Mesodermal cell (in vitro differentiated cells): ENCODE measurements around the gene TEX35.

Experiments
- H3K27ac ChIP-seq: 2 replicates; pipeline ENCODE4 v1.7.0; 2013; ENCODE audit warnings: mild to moderate bottlenecking, low read depth, low read length, moderate library complexity; ENCODE audit not compliant: severe bottlenecking
- H3K36me3 ChIP-seq: 2 replicates; pipeline ENCODE4 v1.7.1; 2013; ENCODE audit warnings: mild to moderate bottlenecking, low read length, moderate library complexity; ENCODE audit not compliant: control insufficient read depth, insufficient read depth
- H3K4me1 ChIP-seq: one replicate; pipeline ENCODE4 v1.7.1; 2013; ENCODE audit warnings: mild to moderate bottlenecking, low read length; ENCODE audit not compliant: insufficient read depth, control insufficient read depth, poor library complexity, severe bottlenecking
- H3K4me3 ChIP-seq: 2 replicates; pipeline ENCODE4 v1.7.0; 2013; ENCODE audit warnings: low read length, control low read depth, mild to moderate bottlenecking; ENCODE audit not compliant: insufficient read depth, poor library complexity, severe bottlenecking; ENCODE audit errors: extremely low read depth
- H3K9me3 ChIP-seq: 2 replicates; pipeline ENCODE4 v1.7.1; 2013; ENCODE audit warnings: mild to moderate bottlenecking, low read length, moderate library complexity; ENCODE audit not compliant: control insufficient read depth
- WGBS, 2 experiments: methylation state at CpG; one replicate each; pipeline ENCODE4 v1.1.5; 2013; ENCODE audit warnings: missing lambda C conversion rate in 2 of 2; ENCODE audit not compliant: insufficient coverage in 2 of 2; 5-methylcytosine and 5-hydroxymethylcytosine counted together

The TEX35 gene

GRCh38 chr1:178520803-178521202 lies 7.9 kb downstream of the TEX35 start:
- WGBS, 2 experiments = 89 to 91% methylated on average over 10 of the region's 11 CpGs
- no peaks in the 10 kb centered on the region for H3K36me3 ChIP-seq
- no peaks in the 10 kb centered on the region for H3K4me1 ChIP-seq
- no peak overlapping the region for H3K4me3 ChIP-seq
- no peak overlapping the region for H3K27ac ChIP-seq
- H3K9me3 ChIP-seq = no peaks in the 10 kb centered on the region

- 87 to 90% methylated on average over 3 of the region's 4 CpGs for WGBS, 2 experiments
- Histone ChIP-seq H3K4me3 (no peak overlapping the region), H3K36me3 (no peaks in the 10 kb centered on the region)
These were observed 8.3 kb downstream of the TEX35 start for GRCh38 chr1:178521241-178521640.

GRCh38 chr1:178527117-178527516 lies 14.2 kb downstream of the TEX35 start:
- Histone ChIP-seq H3K4me1 (peaks cover 3% of the 10 kb centered on the region), H3K36me3 (no peaks in the 10 kb centered on the region), H3K4me3 (no peak overlapping the region), H3K27ac (no peak overlapping the region), H3K9me3 (no peaks in the 10 kb centered on the region)
- 97% methylated on average over 2 to 3 of the region's 4 CpGs for WGBS, 2 experiments

More at GRCh38 chr1:178521241-178521640, 8.3 kb downstream of the TEX35 start:
- Histone ChIP-seq H3K4me1 (no peaks in the 10 kb centered on the region), H3K9me3 (no peaks in the 10 kb centered on the region), H3K27ac (no peak overlapping the region)

DNA sequence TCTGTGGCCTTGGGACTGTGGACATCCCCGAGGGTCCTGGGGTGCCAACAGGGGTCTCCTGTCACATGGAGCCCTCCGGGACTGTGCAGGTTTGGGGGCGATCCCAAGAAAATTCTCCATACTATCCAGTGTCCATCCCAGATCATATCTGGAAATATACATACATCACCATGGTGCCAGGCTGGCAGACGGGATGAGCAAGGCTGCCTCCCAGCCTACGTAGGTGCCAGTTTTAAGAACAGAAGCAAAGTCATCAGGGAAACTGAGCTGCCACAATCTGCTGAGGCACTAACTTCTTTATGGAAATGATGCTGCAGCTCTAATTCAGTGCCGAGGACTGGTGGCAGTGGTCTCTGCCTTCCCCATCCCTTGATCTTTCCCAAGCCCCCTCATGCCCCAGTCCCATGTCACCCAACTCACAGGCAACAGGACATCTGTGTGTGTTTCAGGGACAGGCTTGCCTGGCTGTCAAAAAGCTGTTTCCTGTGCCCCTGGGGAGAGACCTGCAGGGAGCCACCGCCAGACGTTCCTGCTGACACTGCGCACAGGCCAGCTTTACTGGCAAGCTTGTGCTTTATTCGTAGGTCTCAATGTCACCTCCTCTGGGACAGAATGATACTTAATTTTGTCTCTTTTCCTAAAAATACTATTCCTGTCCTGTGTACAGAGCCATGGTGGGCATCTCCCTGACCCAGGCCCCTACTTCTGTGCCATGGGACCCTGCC lies 15.5 kb downstream of the TEX35 start:
- no peaks in the 10 kb centered on the region for H3K9me3 ChIP-seq
- WGBS, 2 experiments = 87 to 90% methylated on average over 10 of the region's 10 CpGs
- peaks cover 3% of the 10 kb centered on the region for H3K4me1 ChIP-seq
- no peak overlapping the region for H3K4me3 ChIP-seq
- no peak overlapping the region for H3K27ac ChIP-seq
- no peaks in the 10 kb centered on the region for H3K36me3 ChIP-seq

GRCh38 chr1:178528953-178529335 lies 16.0 kb downstream of the TEX35 start:
- WGBS, 2 experiments = 93 to 98% methylated on average over 2 to 4 of the region's 4 CpGs
- H3K9me3 ChIP-seq = no peaks in the 10 kb centered on the region
- H3K4me3 ChIP-seq = no peak overlapping the region
- H3K4me1 ChIP-seq = peaks cover 3% of the 10 kb centered on the region
- H3K27ac ChIP-seq = no peak overlapping the region
- H3K36me3 ChIP-seq = no peaks in the 10 kb centered on the region

GRCh38 chr1:178529364-178530036 lies 16.6 kb downstream of the TEX35 start:
- Histone ChIP-seq H3K27ac (no peak overlapping the region), H3K9me3 (no peaks in the 10 kb centered on the region), H3K36me3 (no peaks in the 10 kb centered on the region), H3K4me3 (no peak overlapping the region), H3K4me1 (peaks cover 3% of the 10 kb centered on the region)
- WGBS, 2 experiments = 83 to 100% methylated on average over 4 to 6 of the region's 8 CpGs

GRCh38 chr1:178530037-178530402 lies 17.1 kb downstream of the TEX35 start:
- Histone ChIP-seq H3K27ac (no peak overlapping the region), H3K4me1 (peaks cover 3% of the 10 kb centered on the region), H3K4me3 (no peak overlapping the region), H3K9me3 (no peaks in the 10 kb centered on the region), H3K36me3 (no peaks in the 10 kb centered on the region)
- 63 to 83% methylated on average over 2 of the region's 2 CpGs for WGBS, 2 experiments

DNA sequence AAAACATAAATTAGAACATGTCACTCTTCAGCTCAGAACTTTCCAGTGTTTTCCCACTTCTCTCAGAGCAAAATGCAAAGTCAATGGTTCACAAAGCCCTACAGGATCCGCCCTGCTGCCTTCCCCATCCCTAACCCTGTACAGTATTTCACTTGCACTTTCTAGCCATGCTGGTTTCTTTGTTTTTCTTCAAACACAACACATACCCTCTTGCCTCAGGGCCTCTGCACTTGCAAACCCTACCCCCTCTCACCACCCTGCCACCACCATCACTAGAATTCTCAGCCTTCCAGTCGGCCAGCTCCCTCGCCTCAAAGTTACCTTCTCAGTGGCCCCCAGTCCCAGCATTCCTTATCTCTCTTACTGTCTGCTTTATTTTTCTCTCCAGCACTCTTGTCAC lies 17.6 kb downstream of the TEX35 start:
- H3K4me1 ChIP-seq = peaks cover 3% of the 10 kb centered on the region
- H3K4me3 ChIP-seq = no peak overlapping the region
- 83 to 95% methylated on average over 2 to 3 of the region's 3 CpGs for WGBS, 2 experiments
- H3K36me3 ChIP-seq = no peaks in the 10 kb centered on the region
- H3K27ac ChIP-seq = no peak overlapping the region
- no peaks in the 10 kb centered on the region for H3K9me3 ChIP-seq

DNA sequence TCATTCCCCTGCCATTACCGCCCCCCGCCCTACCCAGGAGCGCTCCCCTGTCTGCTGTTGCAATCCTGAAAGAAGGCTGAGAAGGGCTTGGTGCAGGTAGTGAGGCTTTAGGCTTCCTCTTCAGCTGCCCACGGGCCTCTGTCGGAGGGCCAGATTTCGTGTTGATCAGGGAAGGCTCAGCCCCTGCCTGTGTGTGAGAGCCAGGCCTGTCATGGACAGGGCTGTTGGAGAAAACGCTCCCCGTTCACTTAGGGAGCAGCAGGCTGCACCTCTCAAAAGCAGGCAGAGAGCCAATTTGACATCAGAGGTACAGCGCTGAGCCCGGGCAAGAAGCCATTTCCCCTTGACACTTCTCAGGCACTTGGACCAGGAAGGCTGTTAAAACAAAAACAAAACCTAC lies 19.0 kb downstream of the TEX35 start:
- H3K4me1 ChIP-seq = peaks cover 4% of the 10 kb centered on the region
- 86 to 88% methylated on average over 6 to 7 of the region's 10 CpGs for WGBS, 2 experiments
- no peaks in the 10 kb centered on the region for H3K9me3 ChIP-seq
- no peak overlapping the region for H3K4me3 ChIP-seq
- H3K36me3 ChIP-seq = no peaks in the 10 kb centered on the region
- no peak overlapping the region for H3K27ac ChIP-seq

DNA sequence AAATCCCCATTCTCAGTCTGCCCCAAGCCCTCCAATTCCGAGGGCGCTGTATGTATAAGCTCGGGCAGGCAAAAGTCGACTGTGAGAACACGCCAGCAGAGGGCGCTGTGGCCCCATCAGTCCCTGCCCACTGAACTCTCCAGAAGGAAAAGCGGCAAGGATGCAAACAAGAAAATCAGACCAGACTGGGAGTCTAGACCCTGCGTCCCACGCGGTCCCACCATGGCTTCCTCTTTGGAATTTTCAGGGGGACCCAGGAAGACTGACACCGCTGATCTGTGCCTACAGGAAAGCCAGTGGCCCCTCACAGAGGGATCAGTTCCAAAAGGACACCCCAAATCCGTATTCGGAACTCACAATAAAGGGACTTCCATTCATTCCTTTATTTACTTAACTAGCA lies 19.5 kb downstream of the TEX35 start:
- WGBS, 2 experiments = 3 to 7% methylated on average over 11 of the region's 13 CpGs
- Histone ChIP-seq H3K27ac (no peak overlapping the region), H3K4me3 (no peak overlapping the region), H3K36me3 (no peaks in the 10 kb centered on the region), H3K9me3 (no peaks in the 10 kb centered on the region), H3K4me1 (peaks cover 9% of the 10 kb centered on the region)
